Adrenal gland (tissue), 12 donors: ENCODE measurements around the gene ZFYVE19. TPM values are rescaled to one million over a fixed set of nuclear protein-coding genes. Genes with fewer than 3 reads are reported as not detected.

Experiments used
- DNase-seq, 7 donors: peaks; one replicate each; pipeline ENCODE4 v3.0.0-alpha.2; 2019 to 2020
- H3K27ac ChIP-seq, 5 donors: fragments of 200-600 bp; sonication (generic) in 4 of 5; 1 replicate in 3 of 5; 2 replicates in 2 of 5; pipeline versions ENCODE4 v1.5.1 to v1.8.0; 2016 to 2020; ENCODE audit warnings: mild to moderate bottlenecking in 1 of 5
- H3K27me3 ChIP-seq: fragments of 200-600 bp; 2 replicates; pipeline ENCODE4 v1.8.0; 2021
- H3K36me3 ChIP-seq, 2 donors: fragments of 200-600 bp; replicated peaks in 1 of 2; 1 replicate in 1 of 2; 2 replicates in 1 of 2; pipeline versions ENCODE4 v1.5.1 to v1.8.0; 2018 to 2022
- H3K4me1 ChIP-seq, 2 donors: fragments of 200-600 bp; replicated peaks in 1 of 2; 1 replicate in 1 of 2; 2 replicates in 1 of 2; pipeline versions ENCODE4 v1.5.1 to v1.8.0; 2018 to 2021
- H3K4me3 ChIP-seq, 4 donors: fragments of 200-600 bp; sonication (generic) in 3 of 4; one replicate each; pipeline ENCODE4 v1.5.1; 2016 to 2018
- H3K9me3 ChIP-seq, 3 donors: fragments of 200-600 bp; sonication (generic) in 1 of 3; replicated peaks in 1 of 3; 1 replicate in 2 of 3; 2 replicates in 1 of 3; pipeline versions ENCODE4 v1.5.1 to v1.8.0; 2016 to 2021
- POLR2A ChIP-seq, 2 donors: fragments of 450-650 bp; IDR thresholded peaks; one replicate each; pipeline ENCODE4 v1.6.1; 2017; ENCODE audit warnings: antibody characterized with exemption in 2 of 2, mild to moderate bottlenecking in 2 of 2, moderate library complexity in 1 of 2
- whole genome bisulfite sequencing, 4 donors: extraction: QIAGEN DNeasy Blood & Tissue Kit in 2 of 4; methylation state at CpG; one replicate each; pipeline versions ENCODE4 v1.1.5 to v1.1.7; 2013 to 2017; 5-methylcytosine and 5-hydroxymethylcytosine counted together
- intact Hi-C, 2 donors: fragments of 100-400 bp; cut with DNase I; formaldehyde crosslinking; loops; one replicate each; pipeline versions ENCODE4 v1.14.1 to v1.15.0; 2022 to 2023
- polyA plus RNA-seq, 3 donors: library from polyadenylated mRNA; stranded (reverse); fragments of 200-250 nt in 2 of 3; fragments of 350-450 nt in 1 of 3; fragmentation: Illumina TruSeq in 1 of 3; extraction: RNeasy Lipid Tissue Mini Kit (QIAGEN cat#74804) in 1 of 3; gene quantifications; one replicate each; pipeline ENCODE4 v1.2.3, GENCODE V29; 2013 to 2014
- total RNA-seq, 9 donors: library from RNA; depleted of rRNA in 4 of 9; stranded (reverse); fragments of >200 nt in 4 of 9; fragments of 120-200 nt in 1 of 9; fragmentation: NEBNext Ultra II Directional in 1 of 9; extraction: Animal tissue kit (Norgen Biotek cat#: 25700) in 1 of 9; gene quantifications; one replicate each; pipeline versions ENCODE4 v1.1.0 to v1.2.4, GENCODE V29; 2013 to 2023
- TF ChIP-seq, protein P1 (sequence below), 6 experiments: fragments of 450-650 bp in 4 of 6; fragments of 200-600 bp in 2 of 6; sonication (generic) in 1 of 6; IDR thresholded peaks; 1 replicate in 5 of 6; 2 replicates in 1 of 6; pipeline versions ENCODE4 v1.5.1 to v1.8.0; 2016 to 2021; ENCODE audit warnings: antibody characterized with exemption in 6 of 6, mild to moderate bottlenecking in 2 of 6, moderate library complexity in 1 of 6
- donor health status: healthy with polysubstance abuse.
- donor health status: Bipolar disorder and iron deficiency.
- donor health status: DM: yes; HTN: yes; CAD: no.
- donor health status: DM: no; HTN: no; CAD: no.
- donor health status: DM: no; HTN: no; CAD: no.
- donor health status: DM: yes; HTN: yes; CAD: no.

ZFYVE19 gene
- total and polyA plus RNA-seq, 12 donors = 11.0 to 35.1 (median 24.7) TPM

- H3K27me3 ChIP-seq = peaks cover 27% of the 10 kb centered on the region
- no peaks in the 10 kb centered on the region for H3K9me3 ChIP-seq
- peaks cover 7 to 15% of the 10 kb centered on the region in 2 donors for H3K4me1 ChIP-seq
- 0 to 12% (median 3%) methylated on average over 5 to 28 of the region's 28 CpGs for WGBS, 4 donors
- H3K4me3 ChIP-seq = peak overlapping the region in 2 of 4 donors; percentile 15 to 57
- no peaks in the 10 kb centered on the region for H3K36me3 ChIP-seq
- H3K27ac ChIP-seq = no peak overlapping the region
- DNase-seq = no peak
- intact Hi-C loops = no loop called here
- no peak for TF ChIP-seq POLR2A (IDR thresholded peaks at IDR 0.05)
- TF ChIP-seq, protein P1, sequence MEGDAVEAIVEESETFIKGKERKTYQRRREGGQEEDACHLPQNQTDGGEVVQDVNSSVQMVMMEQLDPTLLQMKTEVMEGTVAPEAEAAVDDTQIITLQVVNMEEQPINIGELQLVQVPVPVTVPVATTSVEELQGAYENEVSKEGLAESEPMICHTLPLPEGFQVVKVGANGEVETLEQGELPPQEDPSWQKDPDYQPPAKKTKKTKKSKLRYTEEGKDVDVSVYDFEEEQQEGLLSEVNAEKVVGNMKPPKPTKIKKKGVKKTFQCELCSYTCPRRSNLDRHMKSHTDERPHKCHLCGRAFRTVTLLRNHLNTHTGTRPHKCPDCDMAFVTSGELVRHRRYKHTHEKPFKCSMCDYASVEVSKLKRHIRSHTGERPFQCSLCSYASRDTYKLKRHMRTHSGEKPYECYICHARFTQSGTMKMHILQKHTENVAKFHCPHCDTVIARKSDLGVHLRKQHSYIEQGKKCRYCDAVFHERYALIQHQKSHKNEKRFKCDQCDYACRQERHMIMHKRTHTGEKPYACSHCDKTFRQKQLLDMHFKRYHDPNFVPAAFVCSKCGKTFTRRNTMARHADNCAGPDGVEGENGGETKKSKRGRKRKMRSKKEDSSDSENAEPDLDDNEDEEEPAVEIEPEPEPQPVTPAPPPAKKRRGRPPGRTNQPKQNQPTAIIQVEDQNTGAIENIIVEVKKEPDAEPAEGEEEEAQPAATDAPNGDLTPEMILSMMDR (IDR thresholded peaks at IDR 0.05) = no peak
Measured at GRCh38 chr15:40844696-40845030, 37.8 kb downstream of the ZFYVE19 start.

DNA sequence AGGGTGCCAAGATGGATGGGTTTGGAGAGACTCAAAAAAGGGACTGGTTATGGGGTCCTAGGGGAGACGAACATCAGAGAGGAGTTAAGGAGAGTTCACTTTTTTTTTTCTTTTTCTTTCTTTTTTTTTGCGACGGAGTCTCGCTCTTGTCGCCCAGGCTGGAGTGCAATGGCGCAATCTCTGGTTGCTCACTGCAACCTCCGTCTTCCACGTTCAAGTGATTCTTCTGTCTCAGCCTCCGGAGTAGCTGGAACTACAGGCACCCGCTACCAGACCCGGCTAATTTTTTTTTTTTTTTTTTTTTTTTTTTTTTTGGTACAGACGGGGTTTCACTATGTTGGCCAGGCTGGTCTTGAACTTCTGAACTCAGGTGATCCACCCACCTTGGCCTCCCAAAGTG is 38.1 kb downstream of the ZFYVE19 start:
- no peaks in the 10 kb centered on the region for H3K9me3 ChIP-seq
- peak overlapping the region in 1 of 4 donors; percentile 57 for H3K4me3 ChIP-seq
- peaks cover 27% of the 10 kb centered on the region for H3K27me3 ChIP-seq
- H3K27ac ChIP-seq = no peak overlapping the region
- TF ChIP-seq, protein P1 (IDR thresholded peaks at IDR 0.05) = no peak
- no peak for TF ChIP-seq POLR2A (IDR thresholded peaks at IDR 0.05)
- intact Hi-C loops = no loop called here
- H3K4me1 ChIP-seq = peaks cover 7 to 15% of the 10 kb centered on the region in 2 donors
- no peak for DNase-seq
- 52 to 68% (median 55%) methylated on average over 12 of the region's 12 CpGs for WGBS, 4 donors
- no peaks in the 10 kb centered on the region for H3K36me3 ChIP-seq

- H3K4me3 ChIP-seq = no peak overlapping the region
- no peak for DNase-seq
- TF ChIP-seq POLR2A (IDR thresholded peaks at IDR 0.05) = no peak
- TF ChIP-seq, protein P1 (IDR thresholded peaks at IDR 0.05) = no peak
- peaks cover 27% of the 10 kb centered on the region for H3K27me3 ChIP-seq
- H3K4me1 ChIP-seq = peaks cover 7 to 15% of the 10 kb centered on the region in 2 donors
- H3K27ac ChIP-seq = no peak overlapping the region
- H3K9me3 ChIP-seq = no peaks in the 10 kb centered on the region
- H3K36me3 ChIP-seq = no peaks in the 10 kb centered on the region
- intact Hi-C loops = no loop called here
- 86 to 90% (median 88%) methylated on average over 6 to 8 of the region's 8 CpGs for WGBS, 4 donors
Measured at GRCh38 chr15:40845511-40846284, 38.8 kb downstream of the ZFYVE19 start.

- no peak for TF ChIP-seq POLR2A (IDR thresholded peaks at IDR 0.05)
- TF ChIP-seq, protein P1 (IDR thresholded peaks at IDR 0.05) = no peak
- H3K27ac ChIP-seq = peak overlapping the region in 1 of 5 donors; percentile 61
- intact Hi-C loops = no loop called here
Measured at GRCh38 chr15:40846841-40847222, 39.9 kb downstream of the ZFYVE19 start.

More at GRCh38 chr15:40846841-40847222, 39.9 kb downstream of the ZFYVE19 start:
- no peak overlapping the region for H3K4me3 ChIP-seq
- H3K9me3 ChIP-seq = no peaks in the 10 kb centered on the region
- no peaks in the 10 kb centered on the region for H3K36me3 ChIP-seq
- DNase-seq = no peak
- peaks cover 27% of the 10 kb centered on the region for H3K27me3 ChIP-seq
- H3K4me1 ChIP-seq = peaks cover 7 to 15% of the 10 kb centered on the region in 2 donors
